ENCODE results near the gene GRM7.

Gene GRM7

DNA sequence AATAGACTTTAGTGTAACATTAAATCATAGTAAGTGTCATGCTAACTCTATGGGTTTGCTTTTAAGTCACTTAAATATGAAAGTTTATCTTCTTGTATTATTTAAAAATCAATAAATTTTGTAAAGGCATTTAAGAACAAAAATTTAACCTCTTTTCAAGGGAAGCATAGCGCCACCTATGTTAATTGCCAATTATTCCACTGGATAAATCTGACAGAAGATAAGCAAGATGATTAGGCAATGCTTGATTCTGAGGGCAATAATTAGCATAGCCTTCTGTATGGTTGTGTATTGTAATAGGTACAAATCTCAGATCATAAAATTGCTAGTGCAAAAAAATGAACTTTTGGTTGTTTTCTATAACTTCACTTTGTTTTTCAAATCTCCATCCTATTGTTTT, 560.1 kb downstream of the GRM7 start:
- no peak for DNase-seq

DNA sequence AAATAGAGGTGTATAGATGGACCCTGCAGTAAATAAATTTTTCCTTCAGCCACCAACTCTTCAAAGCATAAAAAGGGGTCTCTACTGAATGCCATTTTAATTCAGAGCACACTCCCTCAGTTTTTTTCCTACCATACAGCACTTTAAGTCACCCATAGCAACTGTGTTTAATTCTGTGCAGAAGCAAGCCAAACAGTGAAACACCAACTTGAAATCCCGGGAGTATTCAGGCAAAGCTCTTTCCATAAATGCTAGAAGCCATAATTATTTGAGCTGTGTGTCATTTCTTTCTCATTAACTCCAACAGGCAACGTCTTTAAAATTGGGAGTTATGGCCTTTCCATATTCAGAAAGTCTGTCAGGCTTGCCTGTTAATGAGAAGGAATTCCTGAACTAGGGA, 562.1 kb downstream of the GRM7 start:
- no peak for DNase-seq

DNA sequence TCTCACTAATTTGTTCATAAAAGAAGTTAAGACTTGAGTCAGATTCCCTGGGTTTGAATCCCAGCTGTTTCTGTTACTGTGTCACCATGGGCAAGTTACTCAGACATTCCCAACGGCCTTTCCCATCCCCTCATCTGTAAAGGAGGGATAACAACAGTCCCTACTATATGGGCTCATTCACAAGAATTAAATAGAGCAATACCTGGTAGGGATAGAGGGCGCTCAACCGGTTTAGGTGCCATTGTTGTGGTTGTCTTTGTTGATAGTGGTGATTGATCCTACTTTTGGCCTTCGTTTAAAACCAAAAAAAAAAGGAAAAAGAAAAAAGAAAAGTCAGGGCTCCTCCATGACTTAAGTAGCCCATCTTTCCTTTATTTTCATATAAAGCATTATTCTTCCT, 563.1 kb downstream of the GRM7 start:
- DNase-seq: no peak

DNA sequence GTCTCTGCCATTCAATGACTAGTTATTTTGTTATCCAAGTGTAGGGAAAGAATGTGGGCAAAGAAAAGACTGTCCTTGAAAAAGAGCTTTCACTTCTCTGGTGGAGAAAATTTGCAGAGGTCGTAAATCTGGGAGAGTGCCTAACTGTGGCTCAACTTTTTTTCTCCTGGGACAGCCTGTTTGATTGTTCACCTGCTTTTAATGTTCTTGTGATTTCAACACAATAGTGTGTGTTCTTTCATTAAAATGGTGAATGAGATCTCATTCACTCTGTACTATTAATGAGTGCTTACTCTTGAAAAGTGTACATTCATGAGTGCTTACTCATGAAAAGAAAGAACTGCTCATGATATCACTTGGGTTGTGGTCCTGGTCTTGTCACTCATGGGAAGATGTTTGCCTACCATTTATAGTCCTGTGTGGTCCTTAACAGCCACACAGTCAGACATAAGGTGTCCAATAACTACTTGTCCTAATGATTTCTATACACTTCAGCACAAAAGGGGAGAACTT, 567.3 kb downstream of the GRM7 start:
- DNase-seq: no peak

DNA sequence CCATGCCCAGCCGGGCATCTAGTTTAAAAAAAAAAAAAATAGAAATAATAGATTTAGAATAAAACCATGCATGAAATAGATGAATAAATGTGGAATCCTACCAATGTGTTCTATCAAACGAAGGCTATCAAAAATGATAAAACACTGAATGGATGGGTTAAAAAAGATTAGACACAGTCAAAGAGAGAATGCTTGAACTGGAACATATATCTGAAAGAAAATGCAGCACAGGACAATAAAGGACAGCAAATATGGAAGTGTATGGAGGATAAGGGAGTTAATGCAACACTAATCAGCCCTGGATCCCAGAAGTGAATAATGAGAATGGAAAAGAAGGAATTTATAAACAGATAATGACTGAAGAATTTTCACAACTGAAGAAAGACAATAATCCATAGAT, 571.7 kb downstream of the GRM7 start:
- no peak for DNase-seq

DNA sequence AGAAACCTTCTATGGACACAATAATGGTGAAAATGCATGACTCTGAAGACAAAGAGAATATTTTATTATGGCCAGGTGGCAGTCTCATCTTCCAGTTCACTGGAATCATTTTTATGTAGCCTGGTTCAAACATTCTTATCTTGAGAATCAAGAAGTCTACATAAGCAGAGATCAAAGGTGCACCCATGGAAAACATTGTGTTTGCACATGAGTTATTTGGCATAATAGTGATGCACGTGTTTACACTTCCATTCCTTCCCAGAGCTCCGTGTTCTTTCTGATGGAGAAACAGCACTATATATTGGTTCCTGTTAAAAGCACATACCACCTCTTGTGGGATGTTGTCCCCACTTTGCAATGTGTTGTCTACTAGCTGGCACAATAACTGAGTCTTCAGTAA, 572.2 kb downstream of the GRM7 start:
- DNase-seq: no peak

DNA sequence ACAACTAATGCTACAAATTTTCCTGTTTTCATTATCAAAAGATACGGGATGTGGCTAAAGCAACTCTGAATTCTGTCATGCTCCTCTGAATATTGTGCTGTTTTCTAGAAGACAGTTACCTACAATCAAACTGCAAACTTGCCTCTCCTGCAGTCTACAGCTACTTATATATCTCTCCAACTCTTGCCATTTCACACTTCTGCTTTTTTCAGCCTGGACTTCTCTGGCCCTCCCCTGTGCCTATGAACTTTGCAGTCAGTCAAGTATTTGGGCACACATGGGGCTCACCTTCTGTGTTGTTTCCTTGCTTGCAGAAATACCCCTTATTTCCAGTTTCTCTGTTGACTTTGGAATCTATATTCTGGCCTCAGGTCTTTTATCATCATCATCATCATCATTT, 575.6 kb downstream of the GRM7 start:
- DNase-seq: no peak

DNA sequence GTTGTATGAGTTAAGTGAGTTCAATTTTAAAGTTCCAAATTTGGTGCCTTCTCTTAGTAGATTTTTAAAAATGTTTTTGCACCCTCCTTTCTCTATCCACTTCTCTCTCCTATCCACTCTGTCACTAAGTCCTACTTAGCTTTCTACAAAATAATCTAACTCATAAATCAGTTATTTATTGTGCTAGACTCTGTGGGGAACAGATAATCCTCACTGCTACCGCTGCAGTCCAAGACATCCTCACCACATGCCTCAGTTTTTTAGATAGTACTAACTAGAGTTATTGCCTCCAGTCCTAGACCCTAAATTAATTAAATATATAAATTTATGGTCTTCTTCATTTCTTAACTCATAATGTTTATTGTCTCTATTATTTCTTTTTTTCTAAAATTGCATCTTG, 576.3 kb downstream of the GRM7 start:
- DNase-seq: no peak

DNA sequence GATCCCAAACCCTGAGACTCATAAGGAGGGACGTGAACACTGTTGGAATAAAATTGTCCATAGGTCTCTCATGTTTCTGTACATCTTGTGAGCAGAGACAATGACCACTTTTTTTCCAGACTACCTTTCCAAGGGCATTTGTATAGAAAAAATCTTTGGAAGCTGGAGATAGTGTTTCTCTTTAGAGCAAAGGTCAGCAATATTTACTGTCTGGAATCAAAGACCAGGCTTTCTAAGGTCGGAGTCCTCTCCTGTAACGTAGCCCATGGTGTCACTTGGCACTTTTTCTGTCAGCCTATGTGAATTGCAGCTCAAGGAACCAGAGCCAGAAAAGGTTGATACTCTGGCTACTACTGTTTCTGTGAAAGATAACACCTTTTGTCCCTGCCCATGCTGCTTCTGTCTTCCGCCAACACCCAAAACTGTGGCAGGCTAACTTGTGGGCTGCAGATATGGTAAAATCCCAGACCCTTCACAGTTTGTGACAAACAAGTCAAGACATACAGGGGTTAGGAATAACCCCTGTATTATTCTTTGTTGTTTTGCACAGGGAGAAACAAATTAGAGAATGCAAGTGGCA, 578.3 kb downstream of the GRM7 start:
- DNase-seq: no peak

DNA sequence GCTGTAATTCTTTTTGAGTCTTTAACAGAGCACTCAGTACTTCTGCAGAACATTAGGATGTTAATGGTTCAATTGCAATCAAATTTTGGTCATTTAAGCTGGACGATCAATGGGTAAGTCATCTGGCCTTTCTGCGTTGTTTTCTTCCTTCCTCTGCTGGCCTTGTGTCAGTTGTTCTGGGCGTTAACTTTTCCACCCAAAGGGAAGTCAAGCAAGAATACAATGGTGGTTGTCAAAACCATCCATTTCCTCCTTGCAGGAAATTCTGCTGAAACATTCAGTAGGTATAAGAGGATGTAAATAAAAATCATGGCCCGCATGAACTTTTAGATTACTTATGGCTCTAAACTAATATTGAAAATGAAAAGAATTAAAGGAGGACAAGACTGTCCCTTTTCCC, 584.0 kb downstream of the GRM7 start:
- DNase-seq: no peak

DNA sequence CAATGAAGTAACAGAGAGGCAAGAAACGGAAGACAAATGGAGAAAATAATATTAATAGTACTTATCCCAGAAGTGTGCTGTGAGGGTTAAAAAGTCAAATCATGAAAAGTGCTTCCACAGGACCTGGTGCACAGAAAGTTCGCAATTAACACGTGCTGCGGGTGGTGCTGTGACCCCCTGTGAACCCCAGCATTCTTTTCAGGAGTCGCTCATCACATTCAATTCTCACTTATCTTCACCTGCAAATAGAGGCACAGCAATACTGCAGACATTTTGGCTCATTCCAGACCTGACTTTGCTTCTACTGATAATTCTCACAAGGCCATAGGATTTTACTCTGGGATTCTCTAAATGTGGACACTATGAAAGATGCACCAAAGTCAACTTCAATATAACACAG, 584.4 kb downstream of the GRM7 start:
- DNase-seq: no peak

DNA sequence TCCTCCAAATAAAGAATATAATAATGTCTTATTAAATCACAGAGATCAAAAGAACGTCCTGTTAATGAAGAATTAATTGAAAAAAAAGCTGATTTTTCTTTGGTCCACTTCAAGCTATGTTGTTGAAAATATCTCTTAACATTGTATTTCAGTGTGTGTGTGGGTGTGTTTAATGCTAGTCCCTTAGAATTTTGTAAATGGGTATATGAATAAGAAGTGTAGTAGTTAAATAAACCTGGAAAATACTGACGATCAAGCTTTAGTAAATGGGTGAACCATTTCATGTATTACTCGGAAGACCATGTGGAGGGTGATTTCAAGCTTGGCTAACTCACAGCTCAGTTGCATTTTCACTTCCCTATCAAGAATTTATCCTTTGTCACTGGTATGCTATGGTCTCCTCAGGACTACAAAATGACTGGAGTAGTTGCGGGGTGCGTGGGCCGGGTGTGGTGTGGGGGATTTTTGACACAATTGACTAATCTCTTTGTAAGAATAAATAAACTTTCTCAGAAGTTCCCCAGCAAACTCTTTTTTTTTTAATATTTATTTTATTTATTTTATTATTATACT, 586.4 kb downstream of the GRM7 start:
- DNase-seq: no peak

DNA sequence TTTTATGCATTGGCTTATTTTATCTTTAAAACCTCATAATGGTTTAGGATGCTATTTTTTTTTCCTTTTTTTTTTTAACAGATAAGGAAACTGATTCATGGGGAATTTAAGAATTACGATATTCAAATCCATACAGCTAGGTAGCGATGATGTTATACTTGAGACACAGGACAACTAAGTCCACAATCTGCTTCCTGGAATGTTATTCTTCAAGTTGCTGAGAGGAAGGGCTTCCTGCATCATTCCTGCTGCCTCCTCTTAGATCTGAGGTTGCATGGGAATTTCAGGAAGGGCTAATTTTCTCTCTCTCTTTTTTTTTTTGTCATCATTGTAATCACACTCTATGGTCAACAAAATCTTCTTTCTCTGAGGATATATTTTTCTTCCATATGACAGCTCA, 595.5 kb downstream of the GRM7 start:
- no peak for DNase-seq

DNA sequence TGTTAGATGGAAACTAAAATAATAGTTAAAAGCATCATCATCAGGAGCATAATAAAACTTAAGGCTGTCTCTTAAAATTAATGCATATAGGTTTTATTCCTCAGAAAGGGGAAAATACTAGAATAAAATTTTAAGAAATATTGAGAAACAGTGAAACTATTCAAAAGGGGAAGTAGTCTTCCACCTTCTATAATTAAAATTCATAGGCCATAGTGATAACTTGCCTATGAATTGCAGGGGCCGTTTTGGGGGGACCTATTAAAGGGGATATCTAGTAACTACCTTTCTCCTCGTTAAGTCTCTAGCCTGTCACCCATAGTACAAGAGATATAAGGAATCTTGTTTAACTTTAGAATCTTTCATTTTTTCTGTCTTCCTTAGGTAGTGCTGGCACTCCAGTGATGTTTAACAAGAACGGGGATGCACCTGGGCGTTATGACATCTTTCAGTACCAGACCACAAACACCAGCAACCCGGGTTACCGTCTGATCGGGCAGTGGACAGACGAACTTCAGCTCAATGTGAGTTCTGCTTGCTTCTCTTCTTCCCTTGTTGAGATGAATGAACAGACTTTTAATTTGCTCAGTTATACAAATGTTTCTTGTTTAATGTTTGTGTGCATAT, 600.4 kb downstream of the GRM7 start:
- DNase-seq: no peak

DNA sequence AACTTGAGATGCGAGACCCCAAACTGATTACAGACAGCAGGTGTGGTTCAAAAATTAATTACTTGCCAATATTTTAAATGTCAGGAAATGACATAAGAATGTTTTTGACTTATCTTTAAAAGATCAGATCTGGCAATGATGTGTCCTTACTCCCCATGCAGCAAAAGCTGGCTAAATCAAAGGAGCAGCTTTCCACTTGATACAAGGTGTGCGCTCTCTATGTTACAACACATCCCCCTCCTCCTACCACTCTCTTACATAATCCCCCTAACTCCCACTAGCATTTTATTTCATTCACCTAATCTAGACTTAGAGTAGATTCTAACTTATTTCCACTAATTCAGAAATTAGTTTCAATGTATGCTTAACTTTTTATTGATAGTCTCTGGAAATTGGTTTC, 609.0 kb downstream of the GRM7 start:
- no peak for DNase-seq

DNA sequence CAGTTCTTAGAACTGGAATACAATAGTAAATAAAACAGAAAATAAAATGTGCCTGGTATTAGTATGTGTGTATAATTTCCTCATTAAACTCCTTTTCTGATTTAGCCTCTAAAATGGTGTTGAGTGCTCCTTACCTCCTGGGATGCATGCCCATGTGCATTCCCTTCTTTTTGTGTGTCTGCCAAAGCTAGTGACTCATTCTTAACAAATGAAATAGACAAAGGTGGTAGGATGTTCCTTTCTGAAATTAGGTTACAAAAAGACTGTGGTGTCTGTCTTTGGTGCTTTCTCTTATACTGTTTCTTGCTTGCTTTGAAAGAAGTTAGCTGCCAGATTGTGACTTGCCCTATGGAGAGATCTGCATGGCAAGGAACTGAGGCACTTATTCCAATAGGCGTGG, 623.7 kb downstream of the GRM7 start:
- no peak for DNase-seq

DNA sequence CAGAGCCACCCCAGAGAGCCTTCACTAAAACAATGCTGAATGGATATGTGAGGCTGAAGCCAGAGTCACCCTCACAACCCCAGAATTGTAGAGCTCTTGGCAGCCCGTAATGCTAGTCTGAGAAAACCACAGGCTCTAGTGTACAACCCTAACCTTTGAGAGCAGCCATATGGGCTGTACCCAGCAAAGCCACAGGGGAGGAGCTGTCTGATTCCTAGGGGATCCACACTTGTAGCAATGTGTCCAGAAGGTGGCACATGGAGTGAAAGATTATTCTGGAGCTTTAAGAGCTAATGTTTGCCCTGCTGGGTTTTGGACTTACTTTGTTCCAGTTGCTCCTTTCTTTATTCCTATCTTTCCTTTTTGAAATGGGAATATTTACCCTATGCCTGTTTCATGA, 626.8 kb downstream of the GRM7 start:
- DNase-seq: no peak

DNA sequence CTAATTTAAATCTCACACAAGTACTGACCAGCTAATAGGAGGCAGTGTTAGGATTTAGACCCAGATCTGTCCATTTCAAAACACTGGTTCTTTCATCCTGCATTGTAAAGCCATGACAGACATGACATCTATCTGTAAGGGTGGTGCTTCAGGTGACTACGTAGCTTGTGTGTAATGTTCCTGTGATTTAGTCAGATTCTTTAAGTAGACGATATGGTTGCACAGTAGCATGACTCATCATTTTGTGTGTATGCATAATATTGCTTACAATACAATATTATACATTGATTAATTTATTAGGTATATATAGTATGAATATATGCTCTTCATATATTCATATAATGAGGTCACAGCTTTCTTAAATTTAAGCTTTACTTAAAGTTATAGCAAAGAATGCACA, 628.5 kb downstream of the GRM7 start:
- DNase-seq: no peak

DNA sequence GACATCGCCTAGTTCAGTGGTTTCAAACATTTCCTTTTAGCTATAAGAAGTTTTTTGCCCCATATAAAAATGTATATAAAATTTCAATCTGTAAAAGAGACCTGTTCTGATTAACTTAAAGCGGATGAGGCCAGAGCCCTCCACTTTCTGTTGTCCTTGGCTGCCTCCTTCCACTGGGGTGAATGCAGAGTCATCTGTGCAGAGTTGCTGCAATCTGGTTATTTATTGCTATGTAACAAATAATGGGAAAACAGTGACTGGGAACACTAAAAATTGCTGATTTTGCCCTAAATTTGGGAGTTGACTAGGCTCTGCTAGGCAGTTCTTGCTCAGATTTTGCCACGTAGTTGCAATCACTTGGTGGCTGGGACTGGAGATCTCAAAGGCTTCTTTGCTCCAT, 637.8 kb downstream of the GRM7 start:
- DNase-seq: no peak

DNA sequence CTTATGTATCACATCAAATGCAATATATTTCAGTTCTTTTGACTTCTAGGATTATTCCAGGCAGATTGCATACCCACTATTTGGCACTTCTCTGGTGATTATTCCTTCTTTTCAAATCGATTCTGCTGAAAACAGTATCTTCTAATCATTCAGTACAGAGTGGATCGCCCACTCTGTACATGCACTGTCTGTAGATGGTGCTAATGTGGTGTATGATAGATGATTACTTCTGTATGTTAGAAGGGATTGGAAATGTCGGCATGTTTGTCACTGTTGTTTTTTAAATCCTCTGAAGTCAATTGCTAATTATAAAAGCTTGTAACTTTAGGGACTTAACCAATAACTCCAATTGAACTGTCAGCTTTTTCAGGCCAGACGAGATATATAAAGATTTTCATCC, 642.5 kb downstream of the GRM7 start:
- no peak for DNase-seq

DNA sequence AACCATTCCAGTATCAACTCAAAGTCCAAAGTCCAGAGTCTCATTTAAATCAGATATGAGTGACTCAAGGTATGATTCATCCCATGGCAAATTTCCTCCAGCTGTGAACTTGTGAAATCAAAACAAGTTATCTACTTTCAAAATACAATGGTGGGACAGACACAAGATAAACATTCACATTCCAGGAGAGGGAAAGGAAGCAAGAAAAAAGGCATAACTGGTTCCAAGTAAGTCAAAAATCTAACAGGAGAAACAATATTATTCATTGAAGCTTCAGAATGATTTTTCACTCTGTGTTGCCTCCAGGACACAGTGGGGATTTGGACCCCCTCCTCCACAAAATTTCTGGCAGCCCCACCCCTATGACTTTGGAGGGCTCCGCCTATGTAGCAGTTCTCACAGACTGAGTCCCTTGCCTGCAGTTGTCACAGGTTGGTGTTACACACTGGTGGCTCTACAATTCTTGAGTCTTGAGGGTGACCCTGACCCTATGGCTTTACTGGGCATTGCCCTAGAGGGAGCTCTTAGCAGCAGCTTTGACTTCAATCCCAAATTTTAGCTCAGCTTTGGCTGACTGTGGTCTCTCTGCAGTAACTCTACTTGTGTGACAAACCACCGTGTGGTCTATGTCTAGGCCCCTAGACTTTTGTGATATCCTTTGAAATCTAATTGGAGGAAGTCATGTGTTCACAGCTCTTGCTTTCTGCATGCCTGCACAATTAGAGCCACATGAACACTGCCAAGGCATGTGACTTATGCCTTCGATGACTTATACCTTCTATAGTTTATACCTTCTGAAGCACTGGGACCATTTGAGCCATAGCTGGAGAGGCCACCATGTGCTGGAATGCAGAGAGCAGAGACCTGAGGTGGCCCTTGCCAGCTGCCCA, 644.2 kb downstream of the GRM7 start:
- no peak for DNase-seq

DNA sequence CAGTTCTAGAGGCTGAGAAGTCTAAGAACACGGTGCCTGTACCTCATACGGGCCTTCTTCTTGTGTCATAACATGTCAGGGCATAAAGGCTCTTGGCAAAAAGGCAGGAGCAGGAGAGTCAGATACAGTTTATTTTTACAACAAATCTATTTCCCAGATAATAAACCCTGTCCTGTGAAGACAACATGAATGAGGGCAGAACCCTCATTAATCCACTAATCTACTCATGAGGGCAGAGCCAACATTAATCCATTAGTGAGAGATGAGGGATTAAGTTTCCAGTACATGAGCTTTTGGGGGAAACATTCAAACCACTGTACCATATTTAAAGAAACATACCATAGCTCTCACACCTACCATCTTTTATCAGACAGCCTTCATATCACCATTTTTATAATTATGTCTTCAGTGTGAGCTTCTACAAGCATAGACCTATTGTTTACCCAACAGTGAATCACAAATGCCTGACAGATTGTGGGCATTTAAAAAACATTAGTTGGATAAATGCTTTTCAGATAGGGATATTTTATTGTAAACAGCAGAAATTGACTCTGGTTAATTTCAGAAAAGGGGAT, 645.8 kb downstream of the GRM7 start:
- no peak for DNase-seq

DNA sequence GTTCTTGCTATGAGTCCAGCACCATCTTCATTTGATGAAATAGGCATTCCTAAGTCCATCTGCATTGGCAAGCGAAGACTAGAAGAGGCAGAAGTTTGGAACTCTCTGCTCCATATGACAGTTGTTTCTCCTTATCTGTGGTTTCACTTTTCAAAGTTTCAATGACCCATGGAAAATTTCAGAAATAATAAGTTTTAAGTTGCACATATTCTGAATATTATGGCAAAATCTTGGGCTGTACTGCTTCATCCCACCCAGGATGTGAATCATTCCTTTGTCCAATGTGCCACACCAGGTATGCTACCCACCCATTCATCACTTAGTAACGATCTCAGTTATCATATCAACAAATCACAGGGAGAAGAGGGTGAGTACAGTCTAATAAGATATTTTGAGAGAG, 647.9 kb downstream of the GRM7 start:
- no peak for DNase-seq

DNA sequence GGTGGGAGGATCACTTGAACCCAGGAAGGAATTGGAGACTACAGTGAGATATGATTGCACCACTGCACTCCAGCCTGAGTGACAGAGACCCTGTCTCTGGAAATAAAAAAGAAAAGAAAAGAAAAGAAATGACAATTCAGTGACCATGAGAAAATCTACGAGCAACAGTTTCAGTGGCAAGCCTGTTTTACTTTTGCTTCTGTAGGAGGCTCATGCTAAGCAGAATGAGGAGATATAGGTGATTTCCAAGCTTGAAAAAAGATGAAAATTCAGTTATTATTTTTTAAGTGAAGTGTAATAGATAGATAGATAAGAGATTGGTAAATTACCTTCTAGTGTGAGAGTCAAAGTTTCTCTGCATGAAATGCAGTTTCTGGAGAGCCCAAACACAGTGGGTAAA, 651.1 kb downstream of the GRM7 start:
- no peak for DNase-seq
